HG03159 (cell line): Measurements from ENCODE around the gene CTDSPL.
"Not testable (repeated sequence)": the region's sequence is repeated elsewhere in the genome, so short reads cannot be mapped to it uniquely, and the experiment has no call there.

Experiments
- ATAC-seq: cut with Tn5 transposase; IDR thresholded peaks from one replicate; pipeline ENCODE4 v1.9.1; 2021; ENCODE audit warnings: mild to moderate bottlenecking, moderate library complexity; ENCODE audit not compliant: unreplicated experiment

Gene CTDSPL, protein sequence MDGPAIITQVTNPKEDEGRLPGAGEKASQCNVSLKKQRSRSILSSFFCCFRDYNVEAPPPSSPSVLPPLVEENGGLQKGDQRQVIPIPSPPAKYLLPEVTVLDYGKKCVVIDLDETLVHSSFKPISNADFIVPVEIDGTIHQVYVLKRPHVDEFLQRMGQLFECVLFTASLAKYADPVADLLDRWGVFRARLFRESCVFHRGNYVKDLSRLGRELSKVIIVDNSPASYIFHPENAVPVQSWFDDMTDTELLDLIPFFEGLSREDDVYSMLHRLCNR

GRCh38 chr3:37861620-37862041 lies at the start of gene CTDSPL:
TSS of gene CTDSPL (plus strand) at chr3:37861880. CDS start at chr3:37862200, 320 bp downstream.
- ATAC-seq: no peak

DNA sequence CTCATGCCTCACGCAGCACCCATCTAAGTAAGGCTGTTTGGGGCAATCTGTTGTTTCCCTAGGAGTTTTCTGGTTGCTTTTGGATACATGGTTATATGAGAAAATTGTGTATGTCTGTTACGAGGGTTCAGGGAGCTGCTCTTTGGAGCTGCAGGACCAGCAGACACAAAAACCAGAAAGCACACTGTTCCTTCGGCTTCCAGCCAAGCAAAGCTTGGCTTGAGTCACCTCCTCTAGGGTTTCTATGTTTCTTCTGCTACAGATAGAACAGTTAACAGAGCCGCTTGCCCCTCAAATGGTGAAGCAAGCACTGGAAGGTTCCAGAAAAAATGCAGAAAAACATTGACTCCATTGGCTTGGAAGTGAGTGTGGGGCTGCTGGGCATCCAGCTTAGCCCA lies 49.2 kb upstream of the CTDSPL start:
- ATAC-seq: no peak

DNA sequence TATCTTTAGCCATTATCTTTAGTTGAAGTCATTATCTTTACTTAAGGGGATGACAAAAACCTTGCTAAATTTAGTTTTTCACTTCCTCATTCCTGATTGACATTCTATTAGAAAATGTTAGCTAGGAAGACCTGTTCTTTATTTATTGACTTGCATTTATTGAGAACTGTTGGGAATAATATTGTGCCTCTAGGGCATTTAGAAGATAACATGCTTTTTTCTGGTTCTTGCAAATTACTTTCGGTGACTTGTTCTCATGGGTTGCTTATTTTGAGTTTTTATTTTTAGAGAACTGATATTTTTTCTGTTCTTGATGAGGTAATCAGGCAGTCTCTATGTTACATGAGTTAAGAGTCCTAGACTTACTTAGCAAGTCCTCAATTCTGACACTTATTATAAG lies 48.3 kb upstream of the CTDSPL start:
- ATAC-seq: no peak

DNA sequence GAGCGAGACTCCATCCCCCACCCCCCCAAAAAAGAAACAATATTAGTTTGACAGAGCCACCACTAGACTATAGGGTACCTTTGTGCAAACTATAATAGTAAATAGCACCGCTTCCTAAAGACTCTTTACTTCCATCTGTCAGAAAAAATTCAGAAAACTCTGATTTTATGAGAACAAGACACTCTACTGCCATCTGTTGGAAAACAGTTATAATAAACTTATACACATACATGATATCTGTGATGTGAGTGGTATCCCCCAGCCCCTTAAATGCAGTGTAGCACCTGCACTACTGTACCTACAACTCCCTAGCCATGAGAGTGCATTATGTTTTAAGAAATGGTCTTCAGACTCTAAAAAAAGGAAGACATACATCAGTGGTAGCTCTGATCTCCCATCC lies 47.1 kb upstream of the CTDSPL start:
- no peak for ATAC-seq

- not testable (repeated sequence) for ATAC-seq
These were observed 46.5 kb upstream of the CTDSPL start for GRCh38 chr3:37815156-37815555.

- ATAC-seq: no peak
These were observed 45.4 kb upstream of the CTDSPL start for GRCh38 chr3:37816271-37816670.

GRCh38 chr3:37819591-37819990 lies 42.1 kb upstream of the CTDSPL start:
- no peak for ATAC-seq

- ATAC-seq: no peak
These were observed 41.4 kb upstream of the CTDSPL start for GRCh38 chr3:37820286-37820685.

DNA sequence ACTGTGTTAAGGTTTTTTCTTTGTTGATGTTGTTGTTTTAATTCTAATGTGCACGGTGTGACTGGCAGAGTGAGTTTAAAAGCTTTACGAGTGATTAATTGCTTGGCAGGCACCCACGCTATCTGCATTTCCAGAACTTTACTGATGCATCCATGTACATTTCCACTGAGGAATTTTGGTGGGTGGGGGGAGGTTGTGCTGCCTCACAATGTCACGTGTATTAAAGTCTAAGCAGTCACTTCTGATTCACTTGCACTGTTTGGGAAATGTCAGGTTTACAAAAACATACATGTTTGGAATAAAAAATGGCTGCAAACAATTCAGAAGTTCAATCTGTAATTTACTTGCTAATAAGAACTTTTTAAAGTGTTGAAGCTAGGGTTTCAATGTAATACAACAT lies 38.5 kb upstream of the CTDSPL start:
- no peak for ATAC-seq

- ATAC-seq: no peak
These were observed 37.4 kb upstream of the CTDSPL start for GRCh38 chr3:37824090-37824953.

DNA sequence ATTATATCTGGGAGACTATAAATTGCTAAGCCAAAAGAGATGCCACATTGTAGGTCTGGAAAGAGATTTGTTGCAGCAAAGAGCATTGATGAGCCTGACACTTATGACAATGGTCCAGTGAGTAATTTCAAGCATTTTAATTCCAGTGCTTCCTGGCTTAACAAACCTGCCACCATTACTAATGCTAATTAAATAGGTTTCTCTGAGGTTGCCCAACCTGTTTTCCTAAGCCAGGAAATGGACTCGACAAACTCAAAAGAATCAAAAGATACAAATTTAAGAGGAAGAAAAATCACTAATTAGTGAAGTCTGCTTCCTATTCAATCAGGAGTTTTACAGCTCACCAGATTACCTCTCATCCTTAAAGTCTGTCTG lies 36.7 kb upstream of the CTDSPL start:
- ATAC-seq: no peak

- ATAC-seq: no peak
These were observed 35.8 kb upstream of the CTDSPL start for GRCh38 chr3:37825744-37826400.

- no peak for ATAC-seq
These were observed 35.2 kb upstream of the CTDSPL start for GRCh38 chr3:37826502-37826901.

DNA sequence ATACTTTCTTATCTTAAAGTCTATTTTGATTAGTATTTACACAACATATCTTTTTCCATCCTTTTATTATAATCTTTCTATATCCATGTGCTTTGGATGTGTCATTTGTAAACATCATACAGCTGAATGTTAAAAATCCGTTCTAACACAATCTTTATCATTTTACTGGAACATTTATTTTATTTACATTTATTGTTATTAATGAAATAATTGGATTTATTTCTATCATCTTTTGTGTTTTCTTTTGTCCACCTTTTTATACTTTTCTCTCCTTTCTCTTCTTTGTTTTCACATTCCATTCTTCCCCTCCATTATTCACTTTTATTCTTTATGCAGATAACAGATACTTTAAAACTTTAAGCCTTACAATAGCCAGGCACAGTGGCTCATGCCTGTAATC lies 34.7 kb upstream of the CTDSPL start:
- ATAC-seq: no peak

GRCh38 chr3:37832480-37832879 lies 29.2 kb upstream of the CTDSPL start:
- ATAC-seq: no peak

GRCh38 chr3:37833302-37834186 lies 28.1 kb upstream of the CTDSPL start:
- ATAC-seq: no peak

DNA sequence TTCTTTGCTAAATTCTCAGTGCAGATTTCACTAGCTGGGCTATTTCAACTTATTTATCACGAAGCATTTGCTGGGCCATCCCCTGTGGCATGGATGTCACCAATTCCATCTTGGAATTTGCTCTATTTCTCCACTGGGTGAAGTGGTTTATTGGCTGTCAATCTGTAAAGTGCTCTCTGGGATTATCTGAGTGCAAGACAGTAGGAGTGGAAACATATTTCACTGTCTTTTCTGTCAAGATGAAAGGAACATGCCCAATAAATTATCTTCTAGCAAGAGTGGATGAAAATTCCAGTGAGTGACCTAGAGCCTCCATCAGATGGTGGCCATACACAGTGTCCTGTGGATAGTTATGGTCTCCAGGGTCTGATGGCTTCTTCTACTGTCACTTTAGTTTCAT lies 25.1 kb upstream of the CTDSPL start:
- no peak for ATAC-seq

DNA sequence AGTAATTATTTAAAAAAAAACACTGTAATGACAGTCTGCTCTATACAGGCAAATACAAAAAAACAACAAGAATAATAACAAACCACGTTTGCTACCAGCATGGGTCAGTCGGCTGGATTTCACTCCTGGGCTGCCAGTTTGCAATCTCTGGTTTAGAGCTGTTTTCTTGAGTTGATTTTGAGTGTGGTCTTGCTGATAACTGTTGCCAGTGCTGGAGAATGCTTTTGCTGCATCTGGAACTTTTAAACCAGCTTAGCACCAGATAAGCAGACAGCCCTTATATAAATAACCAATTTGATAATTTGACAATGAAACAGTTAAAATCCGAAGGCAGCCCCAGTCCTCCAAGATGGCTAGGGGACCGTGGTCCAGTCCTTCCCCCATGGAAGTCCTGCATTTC lies 14.0 kb upstream of the CTDSPL start:
- no peak for ATAC-seq

DNA sequence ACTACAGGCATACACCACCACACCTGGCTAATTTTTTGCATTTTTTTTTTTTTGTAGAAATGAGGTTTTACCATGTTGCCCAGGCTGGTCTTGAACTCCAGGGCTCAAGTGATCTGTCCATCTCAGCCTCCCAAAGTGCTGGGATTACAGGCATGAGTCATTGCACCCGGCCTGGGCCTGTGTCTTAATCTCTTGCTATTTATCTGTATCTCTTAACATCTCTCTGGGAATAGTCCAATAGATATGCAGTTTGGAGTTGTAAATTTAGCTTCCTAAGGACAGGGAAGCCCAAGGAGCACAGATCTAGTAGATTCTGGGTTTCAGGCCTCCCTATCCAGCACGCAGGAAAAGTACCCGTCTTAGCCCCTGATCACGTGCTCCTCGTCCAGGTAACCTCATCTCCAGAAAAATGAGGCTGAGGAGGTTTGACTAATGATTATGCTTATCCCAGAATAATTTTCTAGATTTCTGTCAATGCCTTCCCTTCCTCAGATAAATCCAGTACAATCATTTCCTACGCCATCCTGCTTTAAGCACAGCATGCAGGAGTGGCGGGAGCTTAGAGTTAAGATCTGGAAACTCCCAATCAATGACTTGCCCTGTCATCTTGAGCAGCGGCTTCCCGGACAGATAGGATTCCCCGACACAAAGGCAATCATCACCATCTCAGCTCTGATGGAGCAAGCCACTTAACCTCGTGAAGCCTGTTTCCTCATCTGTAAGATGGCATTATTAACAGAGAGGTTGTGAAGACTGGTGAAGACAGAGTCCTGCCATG lies 12.3 kb upstream of the CTDSPL start:
- no peak for ATAC-seq

- no peak for ATAC-seq
These were observed 9.6 kb upstream of the CTDSPL start for GRCh38 chr3:37852097-37852496.
